ENCODE measurements around the gene HEMK1.
A peak's percentile ranks its signal among the peaks of the same experiment; 100 is the strongest.

HEMK1 gene

GRCh38 chr3:50594253-50594785 lies 25.0 kb downstream of the HEMK1 start:
- TF ChIP-seq CTCF (IDR thresholded peaks at IDR 0.05; ENCODE audit: low read depth, low read length, missing control alignments), result no peak
- H3K27ac ChIP-seq, result no peak overlapping the region
- in situ Hi-C loops (cut with HindIII; ENCODE audit: low pct_ligation_motif_present, low sequenced_read_pairs), result no loop called here
- no peak overlapping the region for H3K4me3 ChIP-seq (ENCODE audit: low read depth, low read length)
- no peak for DNase-seq
- H3K36me3 ChIP-seq (replicated peaks), result no peaks in the 10 kb centered on the region
- H3K27me3 ChIP-seq (replicated peaks), result no peaks in the 10 kb centered on the region

- no peaks in the 10 kb centered on the region for H3K36me3 ChIP-seq (replicated peaks)
- in situ Hi-C loops (cut with HindIII; ENCODE audit: low pct_ligation_motif_present, low sequenced_read_pairs), result no loop called here
- TF ChIP-seq CTCF (IDR thresholded peaks at IDR 0.05; ENCODE audit: low read depth, low read length, missing control alignments), result no peak
- H3K27me3 ChIP-seq (replicated peaks), result no peaks in the 10 kb centered on the region
- no peak overlapping the region for H3K4me3 ChIP-seq (ENCODE audit: low read depth, low read length)
- H3K27ac ChIP-seq, result no peak overlapping the region
- no peak for DNase-seq
These were observed 29.9 kb downstream of the HEMK1 start for GRCh38 chr3:50599115-50599715.

GRCh38 chr3:50599716-50600118 lies 30.4 kb downstream of the HEMK1 start:
- H3K4me3 ChIP-seq (ENCODE audit: low read depth, low read length), result no peak overlapping the region
- no peak for DNase-seq
- no peaks in the 10 kb centered on the region for H3K36me3 ChIP-seq (replicated peaks)
- no peak overlapping the region for H3K27ac ChIP-seq
- TF ChIP-seq CTCF (IDR thresholded peaks at IDR 0.05; ENCODE audit: low read depth, low read length, missing control alignments), result no peak
- in situ Hi-C loops (cut with HindIII; ENCODE audit: low pct_ligation_motif_present, low sequenced_read_pairs), result no loop called here
- no peaks in the 10 kb centered on the region for H3K27me3 ChIP-seq (replicated peaks)

- TF ChIP-seq CTCF (IDR thresholded peaks at IDR 0.05; ENCODE audit: low read depth, low read length, missing control alignments), result no peak
- in situ Hi-C loops (cut with HindIII; ENCODE audit: low pct_ligation_motif_present, low sequenced_read_pairs), result no loop called here
These were observed 30.9 kb downstream of the HEMK1 start for GRCh38 chr3:50600141-50600753.

GRCh38 chr3:50600841-50601591 lies 31.7 kb downstream of the HEMK1 start:
- in situ Hi-C loops (cut with HindIII; ENCODE audit: low pct_ligation_motif_present, low sequenced_read_pairs), result no loop called here
- Histone ChIP-seq H3K27ac (peak overlapping the region; percentile 87), H3K36me3 (replicated peaks) (no peaks in the 10 kb centered on the region), H3K27me3 (replicated peaks) (no peaks in the 10 kb centered on the region), H3K4me3 (ENCODE audit: low read depth, low read length) (no peak overlapping the region)
- TF ChIP-seq CTCF (IDR thresholded peaks at IDR 0.05; ENCODE audit: low read depth, low read length, missing control alignments), result no peak
- DNase-seq, result peak; percentile 89

More at GRCh38 chr3:50600141-50600753, 30.9 kb downstream of the HEMK1 start:
- Histone ChIP-seq H3K27ac (no peak overlapping the region), H3K4me3 (ENCODE audit: low read depth, low read length) (no peak overlapping the region), H3K27me3 (replicated peaks) (no peaks in the 10 kb centered on the region), H3K36me3 (replicated peaks) (no peaks in the 10 kb centered on the region)
- DNase-seq, result no peak

Data from brain microvascular endothelial cell (primary cell).